Urinary bladder (tissue), 4 donors: Measurements from ENCODE around the gene ARHGAP6. TPM values are rescaled to one million over a fixed set of nuclear protein-coding genes. Genes with fewer than 3 reads are reported as not detected.

Experiments
- DNase-seq: peaks from one replicate; pipeline ENCODE4 v3.0.0-alpha.2; 2015; ENCODE audit errors: extremely low spot score
- H3K27ac ChIP-seq: one replicate; pipeline ENCODE4 v1.5.1; 2013; ENCODE audit warnings: low read depth, mild to moderate bottlenecking, moderate library complexity
- H3K36me3 ChIP-seq: one replicate; pipeline ENCODE4 v1.6.1; 2013; ENCODE audit warnings: mild to moderate bottlenecking, moderate library complexity; ENCODE audit not compliant: insufficient read depth
- H3K4me1 ChIP-seq: one replicate; pipeline ENCODE4 v1.6.1; 2013; ENCODE audit warnings: mild to moderate bottlenecking, moderate library complexity; ENCODE audit not compliant: insufficient read depth
- H3K4me3 ChIP-seq: one replicate; pipeline ENCODE4 v1.5.1; 2013; ENCODE audit warnings: low read depth, low read length
- WGBS: extraction: QIAGEN DNeasy Blood & Tissue Kit; methylation state at CpG from one replicate; pipeline ENCODE4 v1.1.7; 2013; 5-methylcytosine and 5-hydroxymethylcytosine counted together
- polyA plus RNA-seq: library from polyadenylated mRNA; stranded (reverse); fragments of 200-250 nt; gene quantifications from one replicate; pipeline ENCODE4 v1.2.3, GENCODE V29; 2013
- total RNA-seq: library from RNA; depleted of rRNA; stranded (reverse); fragments of >200 nt; gene quantifications from one replicate; pipeline ENCODE4 v1.2.3, GENCODE V29; 2014
- donor health status: healthy with polysubstance abuse.
- donor health status: healthy.

The ARHGAP6 gene
- total and polyA plus RNA-seq, 2 donors: 19.6 to 20.7 TPM

GRCh38 chrX:11424903-11425674 is 240.6 kb downstream of the ARHGAP6 start:
- WGBS: 55% methylated on average over 7 of the region's 7 CpGs
- H3K36me3 ChIP-seq: no peaks in the 10 kb centered on the region
- no peaks in the 10 kb centered on the region for H3K4me1 ChIP-seq
- DNase-seq: no peak
- H3K27ac ChIP-seq: no peak overlapping the region
- no peak overlapping the region for H3K4me3 ChIP-seq

- no peak for DNase-seq
- WGBS: 83% methylated on average over 3 of the region's 3 CpGs
- Histone ChIP-seq H3K4me3 (no peak overlapping the region), H3K4me1 (no peaks in the 10 kb centered on the region), H3K27ac (no peak overlapping the region), H3K36me3 (no peaks in the 10 kb centered on the region)
These were observed 241.8 kb downstream of the ARHGAP6 start for GRCh38 chrX:11423949-11424348.

GRCh38 chrX:11423362-11423818 is 242.3 kb downstream of the ARHGAP6 start:
- H3K27ac ChIP-seq: no peak overlapping the region

GRCh38 chrX:11422525-11422857 is 243.2 kb downstream of the ARHGAP6 start:
- Histone ChIP-seq H3K4me1 (no peaks in the 10 kb centered on the region), H3K27ac (no peak overlapping the region), H3K36me3 (no peaks in the 10 kb centered on the region), H3K4me3 (no peak overlapping the region)
- no peak for DNase-seq

More at GRCh38 chrX:11423362-11423818, 242.3 kb downstream of the ARHGAP6 start:
- 86% methylated on average over 1 of the region's 1 CpG for WGBS
- no peak for DNase-seq
- Histone ChIP-seq H3K4me3 (no peak overlapping the region), H3K36me3 (no peaks in the 10 kb centered on the region), H3K4me1 (no peaks in the 10 kb centered on the region)

GRCh38 chrX:11421805-11422524 is 243.8 kb downstream of the ARHGAP6 start:
- WGBS: 37% methylated on average over 5 of the region's 5 CpGs
- H3K36me3 ChIP-seq: no peaks in the 10 kb centered on the region
- no peak overlapping the region for H3K4me3 ChIP-seq
- no peak overlapping the region for H3K27ac ChIP-seq
- H3K4me1 ChIP-seq: no peaks in the 10 kb centered on the region
- no peak for DNase-seq

- no peak for DNase-seq
- no peak overlapping the region for H3K4me3 ChIP-seq
- no peak overlapping the region for H3K27ac ChIP-seq
- H3K4me1 ChIP-seq: no peaks in the 10 kb centered on the region
- no peaks in the 10 kb centered on the region for H3K36me3 ChIP-seq
- 51% methylated on average over 4 of the region's 4 CpGs for WGBS
These were observed 244.9 kb downstream of the ARHGAP6 start for GRCh38 chrX:11420851-11421250.

GRCh38 chrX:11419102-11419501 is 246.6 kb downstream of the ARHGAP6 start:
- Histone ChIP-seq H3K4me3 (no peak overlapping the region), H3K27ac (no peak overlapping the region)
- 59% methylated on average over 6 of the region's 6 CpGs for WGBS

GRCh38 chrX:11416600-11416999 is 249.1 kb downstream of the ARHGAP6 start:
- no peak overlapping the region for H3K27ac ChIP-seq
- no peaks in the 10 kb centered on the region for H3K36me3 ChIP-seq
- H3K4me3 ChIP-seq: no peak overlapping the region
- no peak for DNase-seq
- 57% methylated on average over 13 of the region's 13 CpGs for WGBS
- no peaks in the 10 kb centered on the region for H3K4me1 ChIP-seq

More at GRCh38 chrX:11419102-11419501, 246.6 kb downstream of the ARHGAP6 start:
- H3K36me3 ChIP-seq: no peaks in the 10 kb centered on the region
- no peaks in the 10 kb centered on the region for H3K4me1 ChIP-seq
- no peak for DNase-seq

GRCh38 chrX:11414091-11414490 is 251.6 kb downstream of the ARHGAP6 start:
- 93% methylated on average over 1 of the region's 1 CpG for WGBS
- Histone ChIP-seq H3K27ac (no peak overlapping the region), H3K4me3 (no peak overlapping the region), H3K4me1 (no peaks in the 10 kb centered on the region), H3K36me3 (no peaks in the 10 kb centered on the region)
- DNase-seq: no peak

- Histone ChIP-seq H3K4me1 (no peaks in the 10 kb centered on the region), H3K36me3 (no peaks in the 10 kb centered on the region), H3K27ac (no peak overlapping the region), H3K4me3 (no peak overlapping the region)
- DNase-seq: no peak
- 80% methylated on average over 10 of the region's 10 CpGs for WGBS
These were observed 252.8 kb downstream of the ARHGAP6 start for GRCh38 chrX:11412715-11413623.

GRCh38 chrX:11409957-11410356 is 255.8 kb downstream of the ARHGAP6 start:
- no peaks in the 10 kb centered on the region for H3K36me3 ChIP-seq
- H3K4me1 ChIP-seq: no peaks in the 10 kb centered on the region
- no peak for DNase-seq
- WGBS: 93% methylated on average over 3 of the region's 3 CpGs
- no peak overlapping the region for H3K4me3 ChIP-seq
- H3K27ac ChIP-seq: no peak overlapping the region

GRCh38 chrX:11408783-11409182 is 256.9 kb downstream of the ARHGAP6 start:
- no peaks in the 10 kb centered on the region for H3K36me3 ChIP-seq
- 94% methylated on average over 3 of the region's 3 CpGs for WGBS

GRCh38 chrX:11408109-11408405 is 257.7 kb downstream of the ARHGAP6 start:
- Histone ChIP-seq H3K4me1 (no peaks in the 10 kb centered on the region), H3K36me3 (no peaks in the 10 kb centered on the region), H3K4me3 (no peak overlapping the region), H3K27ac (no peak overlapping the region)
- no peak for DNase-seq
- 43% methylated on average over 5 of the region's 5 CpGs for WGBS

More at GRCh38 chrX:11408783-11409182, 256.9 kb downstream of the ARHGAP6 start:
- no peaks in the 10 kb centered on the region for H3K4me1 ChIP-seq
- H3K4me3 ChIP-seq: no peak overlapping the region
- DNase-seq: no peak
- H3K27ac ChIP-seq: no peak overlapping the region
